K562 (cell line): ENCODE data around the gene RHAG. TPM values are rescaled to one million over a fixed set of nuclear protein-coding genes. Genes with fewer than 3 reads are reported as not detected.

ENCODE experiments used
- ATF1 ChIP-seq, 2 experiments: fragments of 450-650 bp in 1 of 2; IDR thresholded peaks; 2 replicates each; pipeline ENCODE4 v1.6.1; 2016; ENCODE audit warnings: missing compliant biosample characterization in 1 of 2, missing genetic modification characterization in 1 of 2
- FOXM1 ChIP-seq, 2 experiments: fragments of 450-650 bp in 1 of 2; sonication (generic) in 1 of 2; formaldehyde crosslinking in 1 of 2; IDR thresholded peaks; 2 replicates each; pipeline versions ENCODE4 v1.6.1 to v1.9.0; 2017 to 2022; ENCODE audit warnings: low read depth in 2 of 2, mild to moderate bottlenecking in 2 of 2, missing genetic modification reagents in 1 of 2, moderate library complexity in 1 of 2
- HDAC2 ChIP-seq: fragments of 450-650 bp; IDR thresholded peaks from 2 replicates; pipeline ENCODE4 v1.6.1; 2016; ENCODE audit warnings: mild to moderate bottlenecking
- KAT7 ChIP-seq: sonication (generic); formaldehyde crosslinking; IDR thresholded peaks from 2 replicates; pipeline ENCODE4 v1.8.0; 2022; ENCODE audit warnings: missing genetic modification reagents, mild to moderate bottlenecking, borderline replicate concordance
- NFIX ChIP-seq: fragments of 250-450 bp; sonication (Bioruptor Pico); IDR thresholded peaks from 2 replicates; pipeline ENCODE4 v1.4.0; 2020; ENCODE audit warnings: low read depth, mild to moderate bottlenecking, moderate library complexity
- PBX2 ChIP-seq, 2 experiments: IDR thresholded peaks in 1 of 2; conservative IDR thresholded peaks in 1 of 2; 2 replicates each; pipeline ENCODE4 v1.6.1; 2016; ENCODE audit warnings: low read depth in 2 of 2, mild to moderate bottlenecking in 1 of 2, missing compliant biosample characterization in 1 of 2, missing genetic modification characterization in 1 of 2, moderate library complexity in 1 of 2
- SAP30 ChIP-seq: fragments of 200-600 bp; sonication (generic); IDR thresholded peaks from 2 replicates; pipeline ENCODE4 v1.6.1; 2012; ENCODE audit warnings: borderline replicate concordance, low read depth, mild to moderate bottlenecking, moderate library complexity, low read length, control low read depth, inconsistent platforms; ENCODE audit not compliant: insufficient read depth, poor library complexity, severe bottlenecking
- TEAD4 ChIP-seq, 2 experiments: sonication (generic) in 1 of 2; formaldehyde crosslinking in 1 of 2; IDR thresholded peaks; 2 replicates each; pipeline versions ENCODE4 v1.6.1 to v1.8.0; 2012 to 2022; ENCODE audit warnings: borderline replicate concordance in 1 of 2, inconsistent platforms in 1 of 2, low read length in 1 of 2, mild to moderate bottlenecking in 1 of 2, missing genetic modification reagents in 1 of 2
- polyA plus RNA-seq, 8 experiments: library from polyadenylated mRNA; depleted of rRNA in 4 of 8; stranded (reverse) in 5 of 8; unstranded in 3 of 8; fragments of >200 nt; fragmentation: Nextera tagmentation in 2 of 8; fragmentation: Illumina TruSeq in 1 of 8; extraction: Ambion mirVana in 2 of 8; extraction: Trizol in 1 of 8; gene quantifications; 2 replicates each; pipeline versions ENCODE4 v1.2.1 to v1.2.3, GENCODE V29; 2011 to 2014; ENCODE audit warnings: inconsistent platforms in 1 of 8, missing spikeins in 1 of 8
- total RNA-seq, 7 experiments: library from RNA; depleted of rRNA in 6 of 7; stranded (reverse); fragments of >200 nt in 6 of 7; fragmentation: Illumina TruSeq in 2 of 7; extraction: Trizol in 2 of 7; gene quantifications; 2 replicates each; pipeline versions ENCODE4 v1.2.1 to v1.2.3, GENCODE V29; 2011 to 2021; ENCODE audit warnings: low replicate concordance in 1 of 7

Gene RHAG
- total and polyA plus RNA-seq, 9 of the 15 experiments (the other 6 are each of a cell fraction or from before 2014, with no cell fraction given) = 290 to 1,202 (median 505) TPM

- 0 out of 2 replicates have a peak, but pooled peaks have one; percentile 13 for TF ChIP-seq FOXM1 (IDR thresholded peaks at IDR 0.05; ENCODE audit: low read depth)
- TF ChIP-seq FOXM1 (CRISPR knock-in tag; IDR thresholded peaks at IDR 0.05; ENCODE audit: low read depth) = no peak
- TF ChIP-seq ATF1 (CRISPR knock-in tag; IDR thresholded peaks at IDR 0.05) = no peak
- 0 out of 2 replicates have a peak, but pooled peaks have one; percentile 15 for TF ChIP-seq ATF1 (tag; IDR thresholded peaks at IDR 0.05)
- no peak for TF ChIP-seq SAP30
- TF ChIP-seq KAT7 = no peak
- TF ChIP-seq NFIX = peak; percentile 50
- no peak for TF ChIP-seq PBX2 (CRISPR knock-in tag; IDR thresholded peaks at IDR 0.05; ENCODE audit: low read depth)
- 0 out of 2 replicates have a peak, but pooled peaks have one; percentile 19 for TF ChIP-seq PBX2 (tag; conservative IDR thresholded peaks at IDR 0.05; ENCODE audit: low read depth)
- TF ChIP-seq TEAD4 (IDR thresholded peaks at IDR 0.05; ENCODE audit: low read length) = peak; percentile 34; the same call in 1 of the 2 replicates
- TF ChIP-seq TEAD4 (CRISPR knock-in tag; IDR thresholded peaks at IDR 0.05; ENCODE audit: borderline replicate concordance) = no peak
- 0 out of 2 replicates have a peak, but pooled peaks have one; percentile 27 for TF ChIP-seq HDAC2
Observed at GRCh38 chr6:49606721-49607390, 29.8 kb downstream of the RHAG start (continued).
